Cardiac muscle cell (in vitro differentiated cells and primary cell): ENCODE results near the gene GPAT3. TPM values are rescaled to one million over a fixed set of nuclear protein-coding genes. Genes with fewer than 3 reads are reported as not detected.

Source experiments
- polyA plus RNA-seq: library from polyadenylated mRNA; unstranded; fragments of >200 nt; fragmentation: Nextera tagmentation; extraction: Ambion mirVana; gene quantifications from 2 replicates; pipeline ENCODE4 v1.2.1, GENCODE V29; 2016
- total RNA-seq: library from RNA; depleted of rRNA; stranded (reverse); fragments of >200 nt; gene quantifications from 2 replicates; pipeline ENCODE4 v1.2.3, GENCODE V29; 2016

The GPAT3 gene
- total and polyA plus RNA-seq, 2 experiments from 2014 or later: 2.3 to 5.1 TPM

Other genes with a start within 250 kb of the GPAT3 start
- gene HPSE, start 201.3 kb upstream of the GPAT3 start, total RNA-seq: 0.06 TPM in 1 of 2 replicates, not detected in the other
- not detected in 2 replicates for gene HPSE, start 201.3 kb upstream of the GPAT3 start, polyA plus RNA-seq
- 15.3 and 20.5 TPM in 2 replicates for gene HELQ, start 80.3 kb upstream of the GPAT3 start, total RNA-seq
- gene HELQ, start 80.3 kb upstream of the GPAT3 start, polyA plus RNA-seq: 12.6 and 17.9 TPM in 2 replicates
- 14.6 and 51.4 TPM in 2 replicates for gene MRPS18C, start 80.0 kb upstream of the GPAT3 start, total RNA-seq
- 114 and 116 TPM in 2 replicates for gene MRPS18C, start 80.0 kb upstream of the GPAT3 start, polyA plus RNA-seq
- gene ABRAXAS1, start 51.0 kb upstream of the GPAT3 start, total RNA-seq: 8.9 and 14.6 TPM in 2 replicates
- gene ABRAXAS1, start 51.0 kb upstream of the GPAT3 start, polyA plus RNA-seq: 5.1 and 8.5 TPM in 2 replicates